PFSK-1 (cell line): ENCODE results near the gene MYH14.

Source experiments
- FOXP2 ChIP-seq: optimal IDR thresholded peaks from 2 replicates; pipeline ENCODE3; 2011; ENCODE audit warnings: borderline replicate concordance, control low read depth, inconsistent platforms; ENCODE audit not compliant: insufficient read depth; ENCODE audit errors: extremely low read length, extremely low read depth
- POLR2AphosphoS5 ChIP-seq: IDR thresholded peaks from 2 replicates; pipeline ENCODE4 v1.6.1; 2012; ENCODE audit warnings: low read depth, mild to moderate bottlenecking, control low read depth, low read length, moderate library complexity
- REST ChIP-seq, 2 experiments: IDR thresholded peaks; 2 replicates each; pipeline versions ENCODE4 v1.6.1 to v1.8.0; 2011 to 2012; ENCODE audit warnings: low read depth in 2 of 2, low read length in 2 of 2, control low read depth in 1 of 2, inconsistent platforms in 1 of 2, mild to moderate bottlenecking in 1 of 2, moderate library complexity in 1 of 2; ENCODE audit not compliant: insufficient read depth in 1 of 2
- SIN3A ChIP-seq: IDR thresholded peaks from 2 replicates; pipeline ENCODE4 v1.6.1; 2012; ENCODE audit warnings: mild to moderate bottlenecking, low read length, moderate library complexity, borderline replicate concordance; ENCODE audit not compliant: insufficient read depth
- TAF1 ChIP-seq: IDR thresholded peaks from 2 replicates; pipeline ENCODE4 v1.6.1; 2012; ENCODE audit warnings: low read length, control low read depth, borderline replicate concordance; ENCODE audit not compliant: insufficient read depth

Gene MYH14

GRCh38 chr19:50255115-50255514 is 51.7 kb downstream of the MYH14 start:
- TF ChIP-seq FOXP2 (no peak), SIN3A (no peak), TAF1 (no peak), REST (IDR thresholded peaks at IDR 0.05; ENCODE audit: insufficient read depth in 1 of 2, low read depth in 2 of 2, low read length in 2 of 2) (no peak)

GRCh38 chr19:50257141-50257540 is 53.7 kb downstream of the MYH14 start:
- TF ChIP-seq REST (IDR thresholded peaks at IDR 0.05; ENCODE audit: insufficient read depth in 1 of 2, low read depth in 2 of 2, low read length in 2 of 2) (no peak), FOXP2 (no peak), TAF1 (no peak)

DNA sequence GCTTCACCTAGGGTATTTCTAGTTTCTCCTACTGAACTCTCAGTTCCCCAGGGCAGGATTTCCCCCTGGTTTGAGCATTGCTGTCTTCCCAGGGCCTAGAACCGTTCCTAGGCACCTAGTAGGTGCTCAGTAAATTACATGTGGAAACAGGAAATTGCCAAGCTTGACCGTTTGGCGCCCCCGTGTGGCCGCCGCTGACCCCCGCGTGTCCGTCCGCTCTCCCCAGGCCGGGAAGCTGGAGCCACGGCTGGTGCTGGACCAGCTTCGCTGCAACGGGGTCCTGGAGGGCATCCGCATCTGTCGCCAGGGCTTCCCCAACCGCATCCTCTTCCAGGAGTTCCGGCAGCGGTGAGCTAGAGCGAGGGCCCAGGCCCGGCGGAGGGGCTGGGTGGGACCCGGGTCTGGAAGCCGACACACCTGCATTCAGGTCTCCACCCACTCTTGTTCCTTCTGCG is 55.5 kb downstream of the MYH14 start:
- TF ChIP-seq POLR2AphosphoS5 (no peak), REST (IDR thresholded peaks at IDR 0.05; ENCODE audit: insufficient read depth in 1 of 2, low read depth in 2 of 2, low read length in 2 of 2) (no peak), TAF1 (no peak), SIN3A (no peak), FOXP2 (no peak)

DNA sequence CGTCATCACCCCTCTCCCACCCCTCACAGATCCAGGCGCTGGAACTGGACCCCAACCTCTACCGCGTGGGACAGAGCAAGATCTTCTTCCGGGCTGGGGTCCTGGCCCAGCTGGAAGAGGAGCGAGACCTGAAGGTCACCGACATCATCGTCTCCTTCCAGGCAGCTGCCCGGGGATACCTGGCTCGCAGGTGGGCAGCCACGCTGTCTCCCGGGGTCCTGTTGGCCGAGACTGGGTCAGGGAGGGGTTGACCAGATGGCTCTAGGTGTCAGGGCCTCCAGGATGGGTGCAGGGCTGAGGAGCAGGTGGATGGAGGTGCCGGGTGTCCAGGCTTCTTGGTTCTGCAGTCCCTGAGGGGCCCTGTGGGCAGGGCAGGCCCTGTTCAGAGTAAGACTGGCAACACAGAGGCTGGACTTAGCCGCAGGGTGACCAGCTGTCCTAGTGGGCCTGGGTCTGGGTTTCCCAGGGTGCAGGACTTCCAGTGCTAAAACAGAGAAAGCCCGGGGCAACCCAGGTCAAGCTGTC is 58.1 kb downstream of the MYH14 start:
- no peak for TF ChIP-seq REST (IDR thresholded peaks at IDR 0.05; ENCODE audit: insufficient read depth in 1 of 2, low read depth in 2 of 2, low read length in 2 of 2)
- TF ChIP-seq FOXP2, result no peak
- no peak for TF ChIP-seq POLR2AphosphoS5
- no peak for TF ChIP-seq TAF1
- no peak for TF ChIP-seq SIN3A

- TF ChIP-seq REST (IDR thresholded peaks at IDR 0.05; ENCODE audit: insufficient read depth in 1 of 2, low read depth in 2 of 2, low read length in 2 of 2) (no peak), POLR2AphosphoS5 (no peak), TAF1 (no peak), FOXP2 (no peak), SIN3A (no peak)
Observed at GRCh38 chr19:50263176-50263575, 59.8 kb downstream of the MYH14 start.
